CD4-positive, alpha-beta memory T cell (primary cell): ENCODE results near the gene HOXB5. TPM values are rescaled to one million over a fixed set of nuclear protein-coding genes. Genes with fewer than 3 reads are reported as not detected.
A peak's percentile ranks its signal among the peaks of the same experiment; 100 is the strongest.

Source experiments
- CTCF ChIA-PET: fragments of 350-600 bp; sonication (Branson Sonifier 250); formaldehyde crosslinking; loops from one replicate; lab custom pipeline; 2021; ENCODE audit warnings: inconsistent platforms; ENCODE audit not compliant: partially characterized antibody; lab: Charles Lee
- POLR2A ChIA-PET: fragments of 350-600 bp; sonication (Branson Sonifier 250); formaldehyde crosslinking; loops from one replicate; lab custom pipeline; 2021; ENCODE audit not compliant: partially characterized antibody; lab: Charles Lee
- DNase-seq, 5 donors: peaks; one replicate each; pipeline versions ENCODE4 v3.0.0 to v3.0.0-alpha.2; 2020 to 2022; ENCODE audit warnings: mixed read lengths in 1 of 5
- H3K27ac ChIP-seq: one replicate; pipeline ENCODE4 v1.7.0; 2013; ENCODE audit warnings: low read depth, low read length
- H3K27me3 ChIP-seq: 2 replicates; pipeline ENCODE4 v1.7.0; 2013; ENCODE audit warnings: mild to moderate bottlenecking, low read length, moderate library complexity; ENCODE audit not compliant: insufficient read depth
- H3K36me3 ChIP-seq: 2 replicates; pipeline ENCODE4 v1.7.0; 2013; ENCODE audit warnings: mild to moderate bottlenecking, low read length, moderate library complexity; ENCODE audit not compliant: insufficient read depth
- H3K4me1 ChIP-seq: 2 replicates; pipeline ENCODE4 v1.7.0; 2013; ENCODE audit warnings: mild to moderate bottlenecking, low read length, moderate library complexity; ENCODE audit not compliant: insufficient read depth
- H3K4me3 ChIP-seq, 2 donors: one replicate each; pipeline ENCODE4 v1.7.0; 2013; ENCODE audit warnings: low read length in 2 of 2, mild to moderate bottlenecking in 1 of 2
- H3K9me3 ChIP-seq, 2 donors: one replicate each; pipeline ENCODE4 v1.7.0; 2013; ENCODE audit warnings: low read length in 2 of 2, control low read depth in 1 of 2; ENCODE audit not compliant: control insufficient read depth in 1 of 2
- H3K27ac Mint-ChIP-seq, 7 donors: one replicate each; pipeline ENCODE4 v1.8.0; 2020 to 2021; ENCODE audit warnings: mixed read lengths in 7 of 7, mild to moderate bottlenecking in 6 of 7, inconsistent platforms in 3 of 7, moderate library complexity in 3 of 7
- H3K27me3 Mint-ChIP-seq, 2 donors: one replicate each; pipeline ENCODE4 v1.8.0; 2020 to 2021; ENCODE audit warnings: mixed read lengths in 2 of 2
- H3K36me3 Mint-ChIP-seq, 2 donors: one replicate each; pipeline ENCODE4 v1.8.0; 2020 to 2021; ENCODE audit warnings: mixed read lengths in 2 of 2, inconsistent platforms in 1 of 2, mild to moderate bottlenecking in 1 of 2
- H3K4me1 Mint-ChIP-seq, 4 donors: one replicate each; pipeline ENCODE4 v1.8.0; 2020 to 2021; ENCODE audit warnings: mixed read lengths in 4 of 4, mild to moderate bottlenecking in 1 of 4
- H3K4me3 Mint-ChIP-seq, 8 donors: one replicate each; pipeline ENCODE4 v1.8.0; 2020 to 2021; ENCODE audit warnings: mixed read lengths in 8 of 8, mild to moderate bottlenecking in 7 of 8, moderate library complexity in 6 of 8, inconsistent platforms in 3 of 8
- H3K9me3 Mint-ChIP-seq, 8 donors: one replicate each; pipeline ENCODE4 v1.8.0; 2020 to 2021; ENCODE audit warnings: mixed read lengths in 8 of 8, mild to moderate bottlenecking in 5 of 8, inconsistent platforms in 3 of 8, moderate library complexity in 1 of 8
- intact Hi-C: fragments of 100-400 bp; cut with micrococcal nuclease; formaldehyde crosslinking; loops from one replicate; pipeline ENCODE4 v1.15.1; 2023
- polyA plus RNA-seq, 2 donors: library from polyadenylated mRNA; unstranded; fragments of 300-500 nt; fragmentation: Illumina TruSeq; gene quantifications; one replicate each; pipeline ENCODE4 v1.2.3, GENCODE V29; 2021
- total RNA-seq, 2 experiments: library from RNA; stranded (reverse); gene quantifications; one replicate each; pipeline ENCODE4 v1.2.3, GENCODE V29; 2021

The HOXB5 gene
- total and polyA plus RNA-seq, 4 experiments from 2014 or later = not detected

DNA sequence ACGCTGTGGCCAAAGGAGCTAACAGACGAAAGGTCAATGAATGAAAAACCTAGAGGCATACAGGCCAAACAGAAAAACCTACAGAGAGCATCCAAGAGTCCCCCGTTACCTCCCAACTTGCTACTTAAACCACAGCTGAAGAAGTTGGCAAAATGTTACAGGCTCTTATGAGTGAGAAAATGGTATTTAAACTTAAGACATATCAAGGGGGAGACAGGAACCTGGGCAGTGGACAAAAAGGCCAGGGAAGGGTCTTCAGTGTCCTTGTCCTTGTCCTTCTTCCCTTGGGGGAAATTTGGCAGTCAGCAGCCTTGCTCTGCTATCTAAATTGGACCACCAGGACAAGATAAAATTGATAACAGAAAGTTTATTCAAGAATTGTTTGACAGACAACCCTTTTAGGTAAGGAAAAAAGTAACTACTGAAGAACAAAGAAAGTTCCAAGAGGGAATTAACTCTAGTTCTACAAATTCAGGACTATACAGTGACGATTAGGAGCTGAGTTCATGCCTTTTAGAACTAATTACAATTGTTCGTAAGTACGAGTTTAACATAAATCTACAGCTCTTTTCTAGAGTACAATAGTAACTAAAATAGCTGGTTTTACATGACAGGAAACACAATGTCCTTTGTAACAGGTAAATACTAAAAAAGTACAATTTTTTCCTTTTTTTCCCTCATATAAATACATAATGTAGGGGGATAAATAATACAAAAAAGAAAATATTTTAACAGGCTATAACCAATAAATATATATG is 44.9 kb downstream of the HOXB5 start:
- intact Hi-C loops = no loop called here
- Histone ChIP-seq H3K27ac (peak overlapping the region; percentile 51), H3K4me1 (peaks cover 30% of the 10 kb centered on the region), H3K27me3 (no peaks in the 10 kb centered on the region), H3K9me3 (no peaks in the 10 kb centered on the region), H3K36me3 (no peaks in the 10 kb centered on the region), H3K4me3 (no peak overlapping the region)
- peak overlapping the region in 7 of 8 donors; percentile 34 to 89 (median 65) for H3K4me3 Mint-ChIP-seq
- H3K27ac Mint-ChIP-seq = peak overlapping the region; percentile 69 to 94 (median 90)
- H3K9me3 Mint-ChIP-seq = no peaks in the 10 kb centered on the region
- ChIA-PET POLR2A (interaction anchor here (1.1 to 1.2 kb wide), 3 partner anchors 30 to 56 kb away, joined by 4 to 6 read pairs (median 5); no protein-coding TSS in a partner anchor), CTCF (interaction anchor here (0.5 to 1.6 kb wide), 5 partner anchors 9 to 932 kb away, joined by 3 to 6 read pairs (median 5); no protein-coding TSS in a partner anchor)
- peaks cover 11 to 46% (median 29%) of the 10 kb centered on the region in 4 donors for H3K4me1 Mint-ChIP-seq
- DNase-seq = peak in 1 of 5 donors; percentile 11
- H3K36me3 Mint-ChIP-seq = peaks cover 3 to 4% of the 10 kb centered on the region in 2 donors
- H3K27me3 Mint-ChIP-seq = peaks cover 0 to 4% of the 10 kb centered on the region in 2 donors

- Mint-ChIP-seq H3K4me1 (peaks cover 11 to 51% (median 29%) of the 10 kb centered on the region in 4 donors), H3K27ac (peak overlapping the region; percentile 69 to 94 (median 90)), H3K36me3 (peaks cover 4 to 5% of the 10 kb centered on the region in 2 donors), H3K4me3 (peak overlapping the region; percentile 34 to 89 (median 66)), H3K9me3 (no peaks in the 10 kb centered on the region), H3K27me3 (peaks cover 0 to 4% of the 10 kb centered on the region in 2 donors)
- CTCF ChIA-PET = interaction anchor here (0.7 to 1.9 kb wide), 6 partner anchors 9 to 240 kb away, joined by 3 to 8 read pairs (median 4); partner anchors contain the start of gene HOXB5
- DNase-seq = peak in 3 of 5 donors; percentile 34 to 67 (median 46)
- Histone ChIP-seq H3K4me3 (no peak overlapping the region), H3K27me3 (no peaks in the 10 kb centered on the region), H3K36me3 (no peaks in the 10 kb centered on the region), H3K4me1 (peaks cover 30% of the 10 kb centered on the region), H3K27ac (peak overlapping the region; percentile 51), H3K9me3 (no peaks in the 10 kb centered on the region)
- POLR2A ChIA-PET = interaction anchor here (1.1 to 1.8 kb wide), 6 partner anchors 7 to 56 kb away, joined by 3 to 12 read pairs (median 6); no protein-coding TSS in a partner anchor
- intact Hi-C loops = no loop called here
Observed at GRCh38 chr17:48547808-48548522, 45.6 kb downstream of the HOXB5 start.

DNA sequence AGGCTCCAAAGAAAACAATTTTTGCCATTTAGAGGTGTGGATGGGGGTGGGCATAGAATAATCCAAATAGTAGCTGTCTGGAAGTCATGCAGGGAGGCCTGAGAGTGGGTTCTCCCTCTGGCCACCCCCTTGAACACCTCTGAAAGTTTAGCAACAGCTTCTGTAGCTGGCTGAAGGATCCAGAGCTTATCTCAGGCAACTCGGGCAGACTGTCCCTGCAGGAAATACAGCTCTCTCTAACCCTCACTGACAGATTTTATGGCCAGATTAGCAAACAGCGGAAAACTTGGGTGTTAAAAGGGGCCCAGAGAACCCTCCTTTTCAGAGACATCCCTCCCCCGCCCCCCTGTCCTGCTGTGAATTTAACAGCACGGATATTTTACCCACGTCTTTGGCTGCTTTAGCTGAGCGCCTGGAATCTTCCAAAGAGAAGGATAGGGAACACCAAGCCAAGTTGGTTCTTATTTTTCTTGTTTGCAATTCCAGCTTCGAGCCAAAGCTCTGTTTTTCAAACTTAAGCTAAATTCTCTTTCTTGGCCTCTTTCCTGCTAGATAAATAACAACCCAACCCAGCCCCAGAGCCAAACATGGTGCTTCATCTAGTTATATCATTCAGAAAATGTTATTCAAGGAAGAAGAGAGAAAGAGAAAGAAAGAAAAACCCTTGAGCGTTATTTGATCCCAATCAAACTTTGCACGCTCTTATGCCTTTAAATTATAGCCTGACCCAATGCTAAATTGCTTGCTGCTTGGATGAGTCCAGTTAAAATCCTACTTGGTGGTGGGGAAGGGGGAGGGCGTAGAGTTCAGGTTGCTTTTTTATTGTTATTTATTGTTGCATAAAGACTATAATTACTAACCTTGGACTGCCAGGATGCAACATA is 46.4 kb downstream of the HOXB5 start:
- DNase-seq = no peak
- CTCF ChIA-PET = interaction anchor here (0.8 to 1.9 kb wide), 6 partner anchors 10 to 55 kb away, joined by 3 to 8 read pairs (median 4); partner anchors contain the start of gene HOXB5

GRCh38 chr17:48546137-48546923 is 47.2 kb downstream of the HOXB5 start:
- Histone ChIP-seq H3K9me3 (no peaks in the 10 kb centered on the region), H3K4me1 (peaks cover 31% of the 10 kb centered on the region), H3K36me3 (no peaks in the 10 kb centered on the region), H3K27me3 (no peaks in the 10 kb centered on the region), H3K4me3 (no peak overlapping the region), H3K27ac (no peak overlapping the region)
- no peak for DNase-seq
- ChIA-PET CTCF (interaction anchor here (0.7 to 1.9 kb wide), 5 partner anchors 11 to 1605 kb away, joined by 3 to 8 read pairs (median 3); no protein-coding TSS in a partner anchor), POLR2A (interaction anchor here (0.7 to 1.8 kb wide), 6 partner anchors 9 to 33 kb away, joined by 3 to 12 read pairs (median 4); partner anchors contain the start of gene HOXB4)
- peaks cover 11 to 64% (median 36%) of the 10 kb centered on the region in 4 donors for H3K4me1 Mint-ChIP-seq
- H3K4me3 Mint-ChIP-seq = peak overlapping the region; percentile 18 to 97 (median 74)
- H3K27me3 Mint-ChIP-seq = peaks cover 0 to 7% of the 10 kb centered on the region in 2 donors
- H3K9me3 Mint-ChIP-seq = no peaks in the 10 kb centered on the region
- intact Hi-C loops = no loop called here
- H3K27ac Mint-ChIP-seq = peak overlapping the region; percentile 41 to 90 (median 87)
- peaks cover 4 to 16% of the 10 kb centered on the region in 2 donors for H3K36me3 Mint-ChIP-seq

More for the DNA sequence above, 46.4 kb downstream of the HOXB5 start:
- Mint-ChIP-seq H3K4me3 (peak overlapping the region; percentile 44 to 89 (median 66)), H3K36me3 (peaks cover 4 to 11% of the 10 kb centered on the region in 2 donors), H3K27me3 (peaks cover 0 to 7% of the 10 kb centered on the region in 2 donors), H3K9me3 (no peaks in the 10 kb centered on the region), H3K4me1 (peaks cover 11 to 59% (median 34%) of the 10 kb centered on the region in 4 donors), H3K27ac (peak overlapping the region; percentile 62 to 94 (median 88))
- Histone ChIP-seq H3K4me3 (no peak overlapping the region), H3K4me1 (peaks cover 30% of the 10 kb centered on the region), H3K27ac (peak overlapping the region; percentile 51), H3K9me3 (no peaks in the 10 kb centered on the region), H3K27me3 (no peaks in the 10 kb centered on the region), H3K36me3 (no peaks in the 10 kb centered on the region)
- intact Hi-C loops = no loop called here
- POLR2A ChIA-PET = interaction anchor here (0.7 to 1.8 kb wide), 5 partner anchors 8 to 34 kb away, joined by 3 to 12 read pairs (median 6); partner anchors contain the start of gene HOXB4

GRCh38 chr17:48545539-48545938 is 48.0 kb downstream of the HOXB5 start:
- peak overlapping the region; percentile 86 for H3K27ac ChIP-seq
- peaks cover 3 to 7% of the 10 kb centered on the region in 2 donors for H3K27me3 Mint-ChIP-seq
- H3K36me3 Mint-ChIP-seq = peaks cover 4 to 20% of the 10 kb centered on the region in 2 donors
- H3K9me3 ChIP-seq = no peaks in the 10 kb centered on the region
- H3K4me1 ChIP-seq = peaks cover 36% of the 10 kb centered on the region
- ChIA-PET CTCF (interaction anchor here (0.7 to 1.8 kb wide), 2 partner anchors 22 to 1604 kb away, joined by 3 to 5 read pairs; no protein-coding TSS in a partner anchor), POLR2A (interaction anchor here (1.4 kb wide), 1 partner anchor 34 kb away, joined by 3 read pairs; no protein-coding TSS in a partner anchor)
- H3K36me3 ChIP-seq = no peaks in the 10 kb centered on the region
- H3K4me3 ChIP-seq = peak overlapping the region in 1 of 2 donors; percentile 14
- intact Hi-C loops = no loop called here
- no peaks in the 10 kb centered on the region for H3K9me3 Mint-ChIP-seq
- DNase-seq = no peak
- no peaks in the 10 kb centered on the region for H3K27me3 ChIP-seq
- H3K4me3 Mint-ChIP-seq = peak overlapping the region; percentile 89 to 99 (median 94)
- peak overlapping the region; percentile 80 to 94 (median 85) for H3K27ac Mint-ChIP-seq
- H3K4me1 Mint-ChIP-seq = peaks cover 12 to 70% (median 39%) of the 10 kb centered on the region in 4 donors
